Neural crest cell (in vitro differentiated cells): ENCODE results near the gene CCDC8. TPM values are rescaled to one million over a fixed set of nuclear protein-coding genes. Genes with fewer than 3 reads are reported as not detected.

Experiments used
- DNase-seq: peaks from one replicate; pipeline ENCODE4 v3.0.0; 2021; ENCODE audit warnings: low read depth, mixed read lengths, low spot score
- H3K27ac Mint-ChIP-seq: one replicate; pipeline ENCODE4 v1.8.0; 2021; ENCODE audit warnings: mild to moderate bottlenecking, mixed read lengths; ENCODE audit not compliant: unreplicated experiment
- H3K27me3 Mint-ChIP-seq: 2 replicates; pipeline ENCODE4 v1.8.0; 2021; ENCODE audit warnings: low read depth, mild to moderate bottlenecking, mixed read lengths
- H3K36me3 Mint-ChIP-seq: 2 replicates; pipeline ENCODE4 v1.8.0; 2021; ENCODE audit warnings: low read depth, mild to moderate bottlenecking, mixed read lengths
- H3K4me1 Mint-ChIP-seq: 2 replicates; pipeline ENCODE4 v1.8.0; 2021; ENCODE audit warnings: mixed read lengths
- H3K4me3 Mint-ChIP-seq: one replicate; pipeline ENCODE4 v1.8.0; 2021; ENCODE audit warnings: mild to moderate bottlenecking, mixed read lengths
- H3K9me3 Mint-ChIP-seq: 2 replicates; pipeline ENCODE4 v1.8.0; 2021; ENCODE audit warnings: mixed read lengths
- total RNA-seq: library from RNA; stranded (reverse); gene quantifications from 2 replicates; pipeline ENCODE4 v1.2.1, GENCODE V29; 2021
- TF ChIP-seq, protein P1 (sequence below): fragments of 200-600 bp; sonication (generic); conservative IDR thresholded peaks from 2 replicates; pipeline ENCODE4 v1.5.0; 2021; ENCODE audit warnings: antibody characterized with exemption, mild to moderate bottlenecking

CCDC8 gene
- total RNA-seq, 1 donor from 2014 or later = 23.9 TPM

DNA sequence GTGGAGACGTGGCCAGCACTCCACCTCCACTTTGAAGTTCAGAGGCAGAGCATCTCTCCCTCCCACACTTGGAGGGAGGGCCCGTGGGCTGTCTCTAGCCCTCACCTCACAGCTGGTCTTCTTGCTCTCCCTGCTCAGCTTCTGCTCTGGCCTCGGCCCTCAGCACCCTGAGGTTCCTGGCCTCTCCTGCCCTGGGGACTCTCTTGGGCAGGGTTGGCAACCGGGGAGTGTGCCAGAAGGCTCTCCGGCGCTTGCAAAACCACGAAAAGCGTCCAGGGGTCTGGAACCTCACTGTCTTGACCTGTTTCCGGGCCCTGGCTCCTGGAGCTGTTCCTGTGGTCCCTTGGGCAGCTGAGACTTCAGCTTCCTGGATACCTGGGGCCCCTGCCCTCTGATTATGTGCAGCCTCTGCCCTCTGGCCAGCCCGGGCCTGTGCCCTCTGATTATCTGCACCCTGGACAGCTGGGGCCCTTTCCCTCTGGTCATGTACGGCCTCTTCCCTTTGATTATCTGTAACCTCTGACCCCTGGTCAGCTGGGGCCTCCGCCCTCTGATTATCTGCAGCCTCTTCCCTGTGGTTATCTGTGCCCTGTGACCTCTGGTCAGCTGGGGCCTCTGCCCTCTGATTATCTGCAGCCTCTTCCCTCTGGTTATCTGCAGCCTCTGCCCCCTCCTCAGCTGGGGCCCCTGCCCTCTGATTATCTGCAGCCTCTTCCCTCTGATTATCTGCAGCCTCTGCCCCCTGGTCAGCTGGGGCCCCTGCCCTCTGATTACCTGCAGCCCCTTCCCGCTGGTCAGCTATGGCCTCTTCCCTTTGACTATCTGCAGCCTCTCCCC, 2.1 kb downstream of the CCDC8 start:
- TF ChIP-seq, protein P1, sequence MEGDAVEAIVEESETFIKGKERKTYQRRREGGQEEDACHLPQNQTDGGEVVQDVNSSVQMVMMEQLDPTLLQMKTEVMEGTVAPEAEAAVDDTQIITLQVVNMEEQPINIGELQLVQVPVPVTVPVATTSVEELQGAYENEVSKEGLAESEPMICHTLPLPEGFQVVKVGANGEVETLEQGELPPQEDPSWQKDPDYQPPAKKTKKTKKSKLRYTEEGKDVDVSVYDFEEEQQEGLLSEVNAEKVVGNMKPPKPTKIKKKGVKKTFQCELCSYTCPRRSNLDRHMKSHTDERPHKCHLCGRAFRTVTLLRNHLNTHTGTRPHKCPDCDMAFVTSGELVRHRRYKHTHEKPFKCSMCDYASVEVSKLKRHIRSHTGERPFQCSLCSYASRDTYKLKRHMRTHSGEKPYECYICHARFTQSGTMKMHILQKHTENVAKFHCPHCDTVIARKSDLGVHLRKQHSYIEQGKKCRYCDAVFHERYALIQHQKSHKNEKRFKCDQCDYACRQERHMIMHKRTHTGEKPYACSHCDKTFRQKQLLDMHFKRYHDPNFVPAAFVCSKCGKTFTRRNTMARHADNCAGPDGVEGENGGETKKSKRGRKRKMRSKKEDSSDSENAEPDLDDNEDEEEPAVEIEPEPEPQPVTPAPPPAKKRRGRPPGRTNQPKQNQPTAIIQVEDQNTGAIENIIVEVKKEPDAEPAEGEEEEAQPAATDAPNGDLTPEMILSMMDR = no peak
- Mint-ChIP-seq H3K27ac (peak overlapping the region; percentile 19), H3K27me3 (peaks cover 24% of the 10 kb centered on the region), H3K36me3 (peaks cover 6% of the 10 kb centered on the region), H3K9me3 (no peaks in the 10 kb centered on the region), H3K4me1 (peaks cover 80% of the 10 kb centered on the region), H3K4me3 (peak overlapping the region; percentile 76)
- DNase-seq = no peak

DNA sequence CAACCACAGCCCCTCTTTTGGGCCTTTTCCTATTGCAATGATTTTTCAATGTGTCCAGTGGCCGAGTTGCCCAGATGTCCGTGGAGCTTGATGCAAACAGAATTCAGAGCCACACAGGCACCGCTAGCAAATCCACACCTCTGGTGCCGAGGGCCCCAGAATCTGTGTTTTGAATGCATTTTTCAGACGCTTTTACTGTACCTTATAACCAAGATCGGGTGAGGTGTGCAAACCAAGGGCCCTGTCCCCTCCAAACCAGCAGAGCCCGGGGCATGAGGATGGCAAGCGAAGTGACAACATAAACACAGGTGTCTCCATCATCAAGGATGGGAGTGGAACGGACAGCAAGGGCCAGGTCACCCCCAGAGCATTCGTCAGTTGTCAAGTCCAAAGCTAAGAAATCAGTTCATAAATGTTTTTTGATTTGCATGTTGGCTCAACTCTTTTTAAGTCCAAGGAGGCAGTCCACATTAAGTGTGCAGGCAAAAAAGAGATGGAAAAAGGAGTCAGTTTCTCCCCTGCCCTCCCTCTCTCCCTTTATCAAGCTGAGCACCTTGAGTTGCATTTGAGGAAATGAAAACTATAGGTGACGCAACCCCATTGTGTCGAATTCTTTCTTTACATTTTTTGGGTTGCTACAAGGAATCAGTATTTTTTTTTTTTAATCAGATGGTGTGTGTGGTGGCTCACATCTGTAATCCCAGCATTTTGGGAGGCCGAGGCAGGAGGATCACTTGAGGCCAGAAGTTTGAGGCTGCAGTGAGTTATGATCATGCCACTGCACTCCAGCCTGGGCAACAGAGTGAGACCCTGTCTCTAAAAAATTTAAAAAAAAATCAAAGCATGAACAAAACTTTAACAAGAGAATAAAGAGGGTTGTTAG, 2.9 kb downstream of the CCDC8 start:
- TF ChIP-seq, protein P1 = no peak
- Mint-ChIP-seq H3K27ac (no peak overlapping the region), H3K27me3 (peaks cover 29% of the 10 kb centered on the region), H3K36me3 (peaks cover 6% of the 10 kb centered on the region), H3K4me3 (peak overlapping the region; percentile 77), H3K9me3 (no peaks in the 10 kb centered on the region), H3K4me1 (peaks cover 72% of the 10 kb centered on the region)
- DNase-seq = no peak

DNA sequence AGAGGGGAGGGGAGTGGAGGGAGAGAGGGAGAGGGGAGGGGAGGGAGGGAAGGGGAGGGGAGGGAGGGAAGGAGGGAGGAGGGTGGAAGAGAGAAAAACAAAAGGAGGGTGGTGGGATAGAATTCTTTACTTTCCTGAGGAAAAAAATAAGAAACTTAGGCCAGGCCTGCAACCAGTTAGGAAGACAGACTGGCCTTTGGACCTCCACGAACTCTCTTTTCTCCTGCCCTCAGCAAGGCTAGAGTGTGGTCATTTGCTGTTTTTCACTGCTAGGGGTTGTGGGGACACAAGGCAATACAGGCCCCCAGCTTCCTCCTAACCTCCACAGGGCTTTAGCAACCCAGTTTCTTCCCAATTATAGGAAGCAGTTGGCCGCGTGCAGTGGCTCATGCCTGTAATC, 4.2 kb downstream of the CCDC8 start:
- no peak for DNase-seq
- Mint-ChIP-seq H3K4me1 (peaks cover 73% of the 10 kb centered on the region), H3K4me3 (peak overlapping the region; percentile 72), H3K27ac (no peak overlapping the region), H3K36me3 (peaks cover 6% of the 10 kb centered on the region), H3K27me3 (peaks cover 39% of the 10 kb centered on the region), H3K9me3 (no peaks in the 10 kb centered on the region)
- TF ChIP-seq, protein P1 = no peak

DNA sequence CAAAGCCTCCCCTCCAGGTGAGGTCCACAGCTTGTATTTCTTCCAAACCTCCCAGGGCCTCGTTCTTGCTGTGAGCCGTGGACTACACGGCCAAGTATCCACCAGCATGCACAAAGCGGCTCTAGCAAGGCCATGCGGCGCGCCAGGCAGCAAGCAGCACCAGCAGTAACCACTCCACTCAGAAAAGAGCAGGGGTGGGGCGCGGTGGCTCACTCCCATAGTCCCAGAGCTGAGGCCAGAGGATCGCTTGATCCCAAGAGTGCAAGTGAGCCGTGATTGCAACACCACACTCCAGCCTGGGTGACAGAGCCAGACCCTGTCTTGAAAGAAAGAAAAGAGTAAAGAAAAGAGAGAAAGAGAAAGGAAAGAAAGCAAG, 4.7 kb downstream of the CCDC8 start:
- Mint-ChIP-seq H3K27ac (peak overlapping the region; percentile 97), H3K4me1 (peaks cover 73% of the 10 kb centered on the region), H3K36me3 (peaks cover 5% of the 10 kb centered on the region), H3K9me3 (no peaks in the 10 kb centered on the region), H3K27me3 (peaks cover 44% of the 10 kb centered on the region), H3K4me3 (peak overlapping the region; percentile 78)
- no peak for DNase-seq
- TF ChIP-seq, protein P1 = no peak

DNA sequence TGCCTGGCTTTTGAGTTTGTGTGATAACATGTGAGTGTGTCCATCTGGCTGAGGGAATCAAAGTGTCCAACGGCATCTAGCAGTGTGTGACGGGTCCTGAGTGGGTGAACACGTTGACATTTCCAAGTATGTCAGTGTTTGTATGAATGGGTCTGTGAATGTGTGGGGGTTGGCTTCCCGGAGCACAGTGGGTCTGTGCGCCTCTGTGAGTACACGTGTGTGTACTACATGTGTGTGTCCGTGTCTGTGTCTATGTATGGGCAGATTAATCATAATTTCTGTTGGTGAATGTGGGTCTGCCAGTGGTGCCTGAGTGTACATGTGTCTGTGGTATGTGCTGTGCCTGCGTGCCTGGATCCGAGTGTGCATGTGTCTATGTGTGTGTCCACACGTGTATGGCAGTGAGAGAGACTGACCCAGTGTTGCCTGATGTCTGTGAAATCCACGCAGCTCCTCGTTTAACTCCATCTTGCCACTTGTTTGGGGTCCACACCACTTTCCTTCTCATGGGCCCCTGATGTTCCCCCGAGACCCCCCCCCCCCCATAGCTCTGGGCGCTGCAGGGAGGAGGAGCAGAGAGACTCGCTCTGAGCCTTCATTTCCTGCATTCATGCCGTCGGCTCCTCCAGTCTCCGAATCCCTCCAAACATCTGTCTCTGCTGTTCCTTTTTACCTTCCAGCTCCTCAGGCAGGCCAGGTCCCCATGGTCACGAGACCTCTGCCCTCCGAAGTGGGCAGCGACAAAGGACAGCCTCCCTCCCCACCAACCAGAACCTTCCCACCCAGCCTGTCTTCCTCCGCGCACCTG, 5.3 kb downstream of the CCDC8 start:
- H3K27ac Mint-ChIP-seq = peak overlapping the region; percentile 97
- peak overlapping the region; percentile 78 for H3K4me3 Mint-ChIP-seq
- TF ChIP-seq, protein P1 = no peak
- peaks cover 44% of the 10 kb centered on the region for H3K27me3 Mint-ChIP-seq
- peaks cover 4% of the 10 kb centered on the region for H3K36me3 Mint-ChIP-seq
- no peak for DNase-seq
- H3K4me1 Mint-ChIP-seq = peaks cover 71% of the 10 kb centered on the region
- H3K9me3 Mint-ChIP-seq = no peaks in the 10 kb centered on the region
